SJCRH30 (cell line): ENCODE results near the gene FIGNL1. TPM values are rescaled to one million over a fixed set of nuclear protein-coding genes. Genes with fewer than 3 reads are reported as not detected.
A peak's percentile ranks its signal among the peaks of the same experiment; 100 is the strongest.

ENCODE experiments used
- DNase-seq, 2 experiments: peaks; one replicate each; pipeline ENCODE4 v3.0.0-alpha.2; 2015 to 2020
- H3K27ac ChIP-seq: fragments of 250-450 bp; sonication (Bioruptor Pico); 2 replicates; pipeline ENCODE4 v1.5.1; 2020; ENCODE audit warnings: mild to moderate bottlenecking, moderate library complexity
- H3K27me3 ChIP-seq: fragments of 250-450 bp; sonication (Bioruptor Pico); 2 replicates; pipeline ENCODE4 v1.5.1; 2020; ENCODE audit warnings: mild to moderate bottlenecking, moderate library complexity
- H3K36me3 ChIP-seq: fragments of 250-450 bp; sonication (Bioruptor Pico); 2 replicates; pipeline ENCODE4 v1.5.1; 2020; ENCODE audit warnings: mild to moderate bottlenecking, moderate library complexity
- H3K4me1 ChIP-seq: fragments of 250-450 bp; sonication (Bioruptor Pico); 2 replicates; pipeline ENCODE4 v1.5.1; 2020; ENCODE audit warnings: mild to moderate bottlenecking, moderate library complexity
- H3K4me3 ChIP-seq: fragments of 250-450 bp; sonication (Bioruptor Pico); 2 replicates; pipeline ENCODE4 v1.5.1; 2020; ENCODE audit warnings: mild to moderate bottlenecking, moderate library complexity
- H3K9me3 ChIP-seq: fragments of 250-450 bp; sonication (Bioruptor Pico); replicated peaks from 2 replicates; pipeline ENCODE4 v1.5.1; 2020; ENCODE audit warnings: mild to moderate bottlenecking, moderate library complexity
- total RNA-seq: library from RNA; depleted of rRNA; stranded (reverse); fragments of >200 nt; shearing (Covaris generic); gene quantifications from 2 replicates; pipeline ENCODE4 v1.2.3, GENCODE V29; 2014

Gene FIGNL1
- total RNA-seq, 1 experiment from 2014 or later: 62.4 TPM

DNA sequence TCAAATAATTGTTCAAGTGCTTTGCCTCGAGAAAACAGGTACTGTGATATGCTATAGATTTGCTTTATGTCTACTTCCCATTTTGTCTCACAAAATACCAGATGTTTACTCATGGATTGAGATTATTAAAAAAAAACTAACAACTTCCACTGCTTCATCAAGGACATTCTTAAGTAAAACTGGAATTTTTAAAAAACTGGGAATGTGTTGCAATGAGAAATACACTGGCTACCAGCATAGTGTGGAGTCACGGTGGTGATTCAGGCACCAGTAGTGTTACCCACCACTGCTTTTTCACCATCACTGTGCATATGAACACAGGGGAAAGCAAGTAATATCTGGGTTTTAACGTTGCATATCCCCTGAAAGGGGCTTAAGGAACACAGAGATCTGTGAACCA, 21.2 kb downstream of the FIGNL1 start:
- Histone ChIP-seq H3K36me3 (no peaks in the 10 kb centered on the region), H3K27ac (no peak overlapping the region), H3K27me3 (no peaks in the 10 kb centered on the region; the same call in 1 of the 2 replicates), H3K4me1 (no peaks in the 10 kb centered on the region), H3K4me3 (no peak overlapping the region), H3K9me3 (no peaks in the 10 kb centered on the region)
- DNase-seq: no peak

DNA sequence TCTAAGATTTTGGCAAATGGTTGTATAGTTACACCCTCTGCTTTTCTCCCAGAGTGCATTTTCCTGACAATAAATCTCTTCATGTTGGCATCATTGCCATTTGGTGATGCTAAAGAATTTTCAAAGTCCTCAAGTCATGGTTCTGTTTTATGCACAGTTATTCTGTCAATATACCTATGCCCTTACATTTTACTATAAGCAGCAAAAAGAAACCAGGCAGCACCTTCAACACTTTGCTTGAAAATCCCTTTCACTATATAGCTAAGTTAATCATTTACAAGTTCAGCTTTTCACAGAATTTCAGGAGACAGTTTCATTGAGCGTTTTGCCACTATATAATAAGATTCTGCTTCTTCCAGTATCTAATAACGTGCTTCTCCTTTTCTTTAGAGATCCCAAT, 22.6 kb downstream of the FIGNL1 start:
- no peak for DNase-seq
- no peak overlapping the region for H3K27ac ChIP-seq
- H3K4me1 ChIP-seq: no peaks in the 10 kb centered on the region
- no peaks in the 10 kb centered on the region for H3K9me3 ChIP-seq
- H3K36me3 ChIP-seq: no peaks in the 10 kb centered on the region
- H3K4me3 ChIP-seq: no peak overlapping the region
- H3K27me3 ChIP-seq: no peaks in the 10 kb centered on the region; the same call in 1 of the 2 replicates

DNA sequence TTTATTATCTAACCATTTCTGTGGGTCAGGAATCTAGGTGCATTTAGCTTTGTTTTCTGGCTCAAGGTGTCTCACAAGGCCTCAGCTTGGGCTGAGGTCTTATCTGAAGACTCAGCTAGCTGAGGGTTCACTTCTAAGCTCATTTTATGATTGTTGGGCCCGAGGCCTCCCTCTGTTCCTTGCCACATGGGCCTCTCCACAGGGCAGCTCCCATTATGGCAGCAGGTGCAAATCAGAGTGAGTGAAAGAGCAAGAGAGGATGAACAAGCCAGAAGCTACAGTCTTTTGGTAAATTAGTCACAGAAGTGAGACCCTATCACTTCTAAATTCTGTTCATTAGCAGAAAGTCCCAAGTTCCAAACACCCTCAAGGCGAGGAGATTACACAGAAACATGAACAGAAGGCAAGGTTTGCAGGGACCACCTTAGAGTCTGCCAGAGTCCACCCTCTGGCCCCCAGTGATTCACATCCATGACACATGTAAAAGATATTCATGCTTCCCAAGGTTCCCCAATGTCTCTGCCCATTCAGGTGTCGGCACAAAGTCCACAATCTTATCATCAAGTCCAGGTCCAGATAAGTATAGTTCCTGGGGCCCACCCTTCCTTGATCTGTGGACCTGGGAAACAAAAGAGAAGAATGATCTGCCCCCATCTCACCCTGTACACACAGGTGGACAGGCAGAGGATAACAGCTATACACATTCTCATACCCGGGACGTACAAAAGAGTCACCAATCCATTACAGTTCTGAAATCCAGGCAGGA, 23.7 kb downstream of the FIGNL1 start:
- Histone ChIP-seq H3K9me3 (no peaks in the 10 kb centered on the region), H3K4me1 (no peaks in the 10 kb centered on the region), H3K36me3 (no peaks in the 10 kb centered on the region), H3K27me3 (no peaks in the 10 kb centered on the region; the same call in 1 of the 2 replicates), H3K27ac (no peak overlapping the region), H3K4me3 (no peak overlapping the region)
- no peak for DNase-seq

DNA sequence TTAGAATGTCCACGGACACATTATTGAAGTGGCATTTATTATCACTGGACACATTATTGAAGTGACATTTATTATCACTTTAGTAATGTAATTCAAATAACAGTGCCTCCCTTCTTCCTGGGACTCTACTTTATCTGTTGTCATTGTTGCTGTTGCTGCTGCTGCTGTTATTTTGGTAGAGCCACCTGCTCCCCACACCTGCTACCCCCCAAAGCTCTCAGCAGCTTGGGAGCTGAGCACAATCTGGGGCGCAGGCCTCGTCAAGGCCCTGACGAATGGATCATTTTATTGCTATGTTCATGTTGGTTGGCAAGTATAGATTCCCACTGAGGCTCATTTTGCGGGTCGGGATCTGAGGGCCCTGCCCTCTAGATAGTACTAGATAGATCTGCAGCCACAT, 24.8 kb downstream of the FIGNL1 start:
- Histone ChIP-seq H3K9me3 (no peaks in the 10 kb centered on the region), H3K4me3 (no peak overlapping the region), H3K4me1 (no peaks in the 10 kb centered on the region), H3K27ac (no peak overlapping the region), H3K27me3 (no peaks in the 10 kb centered on the region; the same call in 1 of the 2 replicates), H3K36me3 (no peaks in the 10 kb centered on the region)
- DNase-seq: no peak

DNA sequence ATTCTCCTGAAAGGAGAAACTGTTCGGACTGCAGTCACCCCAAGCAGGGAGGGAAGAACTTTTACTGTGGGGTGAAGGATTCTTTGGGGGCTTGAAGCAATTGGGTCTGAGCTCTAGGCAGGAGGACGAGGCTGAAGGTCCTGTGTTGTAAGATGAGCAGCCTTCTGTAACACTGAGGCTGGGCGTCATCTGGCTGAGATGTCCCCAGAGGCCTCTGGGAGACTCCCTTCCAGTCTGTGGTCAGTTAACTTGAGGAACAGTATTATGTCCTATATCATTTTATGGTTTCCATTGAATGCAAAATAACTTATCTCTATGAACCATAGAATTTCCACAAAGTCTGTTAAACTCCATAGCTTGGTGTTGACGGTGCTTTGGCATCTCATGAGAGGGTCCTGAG, 26.3 kb downstream of the FIGNL1 start:
- Histone ChIP-seq H3K4me1 (no peaks in the 10 kb centered on the region), H3K27ac (no peak overlapping the region), H3K36me3 (no peaks in the 10 kb centered on the region), H3K27me3 (no peaks in the 10 kb centered on the region; the same call in 1 of the 2 replicates), H3K4me3 (no peak overlapping the region), H3K9me3 (no peaks in the 10 kb centered on the region)
- no peak for DNase-seq

DNA sequence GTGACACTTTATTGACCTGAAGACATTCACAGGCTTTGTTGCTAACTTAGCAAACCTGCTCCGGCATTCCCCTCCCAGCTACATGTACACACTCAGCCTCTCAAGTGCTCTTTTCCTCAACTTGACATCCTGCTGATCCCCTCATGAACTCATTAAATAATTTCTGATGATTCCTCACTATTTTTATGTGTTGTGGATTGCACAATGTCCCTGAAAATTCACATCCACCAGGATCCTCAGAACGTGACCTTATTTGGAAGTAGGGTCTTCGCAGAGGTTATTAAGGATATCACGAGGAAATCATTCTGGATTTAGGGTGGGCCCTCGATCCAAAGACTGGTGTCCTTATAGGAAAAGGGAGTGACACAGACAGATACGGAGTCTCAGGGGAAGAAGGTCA, 27.3 kb downstream of the FIGNL1 start:
- DNase-seq: no peak
- no peaks in the 10 kb centered on the region for H3K9me3 ChIP-seq
- H3K27me3 ChIP-seq: no peaks in the 10 kb centered on the region
- no peaks in the 10 kb centered on the region for H3K4me1 ChIP-seq
- no peak overlapping the region for H3K4me3 ChIP-seq
- no peak overlapping the region for H3K27ac ChIP-seq
- H3K36me3 ChIP-seq: no peaks in the 10 kb centered on the region

DNA sequence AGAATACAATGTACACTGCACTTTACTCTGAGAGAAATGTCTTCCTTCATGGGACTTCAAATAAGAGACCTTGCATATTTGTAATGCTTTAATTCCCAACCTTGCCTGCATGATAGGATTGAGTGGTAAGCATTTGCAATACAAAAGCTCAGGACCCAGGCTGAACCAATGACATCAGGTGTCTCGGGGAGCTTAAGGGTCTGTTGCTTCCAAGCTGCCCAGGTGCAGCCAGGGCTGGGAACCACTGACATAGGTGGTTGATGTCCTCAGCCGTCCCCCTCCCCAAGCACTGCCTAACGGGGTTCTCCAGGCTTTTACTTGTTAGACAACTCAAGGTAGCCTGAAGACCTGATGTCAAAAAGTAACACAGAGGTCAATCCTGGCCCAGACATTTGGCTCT, 29.1 kb downstream of the FIGNL1 start:
- Histone ChIP-seq H3K27me3 (no peaks in the 10 kb centered on the region), H3K4me3 (no peak overlapping the region), H3K4me1 (no peaks in the 10 kb centered on the region), H3K36me3 (no peaks in the 10 kb centered on the region), H3K9me3 (no peaks in the 10 kb centered on the region), H3K27ac (no peak overlapping the region)
- DNase-seq: no peak

DNA sequence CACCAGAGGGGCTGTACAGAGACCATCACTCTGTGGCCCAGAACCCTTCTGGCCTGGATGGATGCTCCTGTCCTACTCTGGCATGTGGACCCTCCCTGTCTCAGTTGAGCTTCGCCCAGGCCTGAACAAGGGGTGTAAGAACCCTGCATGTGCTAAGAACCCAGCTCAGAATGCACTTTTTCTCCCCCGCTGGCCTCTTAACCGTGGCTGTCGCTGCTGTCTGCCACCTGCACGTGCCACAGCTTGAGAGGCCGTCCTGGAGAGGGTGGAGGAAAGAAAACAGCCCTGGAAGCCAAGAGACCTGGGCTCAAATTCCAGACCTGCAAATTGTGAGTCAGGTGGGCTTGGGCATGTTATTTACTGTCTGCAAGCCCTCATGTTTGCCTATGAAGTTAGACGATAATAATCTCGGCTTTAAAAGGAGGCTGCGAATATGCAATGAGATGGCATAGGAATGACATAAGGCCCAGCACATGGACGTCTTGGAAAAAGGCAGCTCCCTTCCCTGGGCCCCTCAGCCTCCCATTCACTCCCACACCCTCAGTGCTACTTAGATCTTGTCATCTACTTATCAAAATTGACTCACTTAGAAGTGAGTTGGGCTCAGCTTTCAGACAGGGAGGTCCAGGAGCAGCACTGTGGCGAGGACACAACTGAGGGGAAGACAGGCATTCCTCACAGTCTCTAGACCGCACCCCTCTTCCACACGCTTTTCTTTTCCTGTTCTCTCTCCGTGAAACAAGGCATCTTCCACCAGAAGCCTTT, 31.4 kb downstream of the FIGNL1 start:
- no peak for DNase-seq
- Histone ChIP-seq H3K27ac (no peak overlapping the region), H3K36me3 (no peaks in the 10 kb centered on the region), H3K9me3 (no peaks in the 10 kb centered on the region), H3K4me1 (no peaks in the 10 kb centered on the region), H3K27me3 (no peaks in the 10 kb centered on the region; the same call in 1 of the 2 replicates), H3K4me3 (no peak overlapping the region)

DNA sequence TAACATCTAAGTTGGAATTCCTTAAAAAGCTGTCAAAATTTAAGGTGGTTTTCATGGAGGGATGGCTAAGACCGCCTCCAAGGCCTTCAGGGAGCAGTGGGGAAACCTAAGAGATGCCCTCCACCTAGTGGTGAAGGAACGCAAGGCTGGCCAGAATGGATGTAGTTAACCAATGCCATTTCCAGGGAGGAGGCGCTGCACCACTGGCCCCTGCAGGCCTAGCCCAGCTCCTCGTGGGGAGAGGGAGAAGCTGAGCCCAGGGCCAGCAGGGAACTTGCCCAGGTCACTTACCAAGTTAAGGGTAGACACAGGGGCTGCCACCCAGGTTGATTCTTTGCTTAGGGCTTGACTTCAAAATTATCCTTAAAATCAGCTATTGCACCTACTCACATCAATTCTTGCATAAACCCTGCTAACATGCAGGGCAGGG, 32.0 kb downstream of the FIGNL1 start:
- H3K27me3 ChIP-seq: peaks cover 1% of the 10 kb centered on the region; the same call in 1 of the 2 replicates
- H3K36me3 ChIP-seq: no peaks in the 10 kb centered on the region
- no peak overlapping the region for H3K4me3 ChIP-seq
- DNase-seq: peak; percentile 61 to 78
- H3K27ac ChIP-seq: no peak overlapping the region
- H3K9me3 ChIP-seq: no peaks in the 10 kb centered on the region
- no peaks in the 10 kb centered on the region for H3K4me1 ChIP-seq

DNA sequence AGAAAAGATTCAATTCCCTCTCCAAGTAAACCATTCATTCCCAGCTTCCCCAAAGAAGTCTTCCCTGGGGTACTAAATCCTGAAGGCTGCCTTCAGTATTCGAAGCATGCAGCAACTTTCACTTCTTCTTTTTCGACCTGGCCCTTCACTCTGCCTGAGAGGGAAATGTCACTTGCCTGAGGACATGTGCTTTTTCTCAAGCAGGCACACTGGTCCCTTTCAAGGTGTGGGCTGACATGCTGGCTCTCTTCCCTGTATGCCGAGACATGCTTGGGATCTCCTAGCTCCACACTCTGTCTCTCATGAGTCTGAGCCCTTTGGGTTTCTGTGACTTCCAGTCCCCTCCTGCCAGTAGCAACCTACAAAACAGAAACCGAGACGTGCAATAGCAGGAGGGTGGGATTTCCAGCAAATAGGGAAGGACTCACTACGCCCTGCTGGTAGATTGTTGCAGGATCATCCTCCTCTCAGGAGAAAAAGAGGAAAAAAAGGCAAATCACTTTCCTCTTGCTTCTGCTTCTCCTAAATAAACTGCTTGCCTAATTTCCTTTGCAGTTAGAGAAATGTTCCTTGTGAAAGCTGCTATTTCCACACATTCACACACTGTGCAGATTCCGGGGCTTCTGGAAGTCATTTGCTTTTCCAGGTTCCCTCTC, 33.5 kb downstream of the FIGNL1 start:
- no peaks in the 10 kb centered on the region for H3K9me3 ChIP-seq
- no peak overlapping the region for H3K4me3 ChIP-seq
- no peak overlapping the region for H3K27ac ChIP-seq
- no peaks in the 10 kb centered on the region for H3K4me1 ChIP-seq
- H3K27me3 ChIP-seq: peaks cover 7% of the 10 kb centered on the region; the same call in 1 of the 2 replicates
- DNase-seq: no peak
- H3K36me3 ChIP-seq: no peaks in the 10 kb centered on the region

DNA sequence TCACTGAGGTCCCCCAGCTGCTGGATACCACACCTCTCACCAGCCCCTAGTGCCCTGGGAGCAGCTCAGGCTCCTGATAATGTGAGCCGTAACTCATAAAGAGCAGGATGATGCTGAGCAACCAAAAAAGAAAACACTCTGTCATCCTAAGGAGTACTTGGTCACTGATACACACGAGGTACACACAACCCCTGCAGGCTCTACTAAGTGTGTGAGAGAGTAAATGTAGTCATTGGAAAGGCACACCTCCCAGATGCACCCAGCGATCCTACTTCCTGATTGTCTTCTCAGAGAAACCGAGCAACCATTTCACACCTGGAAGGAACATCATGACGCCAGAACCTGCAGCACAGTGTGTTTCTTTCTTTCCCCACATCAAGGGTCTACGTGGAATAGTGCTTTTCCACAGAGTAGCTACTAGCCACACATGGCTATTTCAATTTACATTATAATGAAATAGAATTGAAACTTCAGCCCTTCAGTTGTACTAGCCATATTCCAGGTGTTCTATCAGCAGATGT, 34.2 kb downstream of the FIGNL1 start:
- Histone ChIP-seq H3K9me3 (no peaks in the 10 kb centered on the region), H3K4me1 (no peaks in the 10 kb centered on the region), H3K27me3 (peaks cover 11% of the 10 kb centered on the region; the same call in 1 of the 2 replicates), H3K27ac (no peak overlapping the region), H3K4me3 (no peak overlapping the region), H3K36me3 (no peaks in the 10 kb centered on the region)
- no peak for DNase-seq

DNA sequence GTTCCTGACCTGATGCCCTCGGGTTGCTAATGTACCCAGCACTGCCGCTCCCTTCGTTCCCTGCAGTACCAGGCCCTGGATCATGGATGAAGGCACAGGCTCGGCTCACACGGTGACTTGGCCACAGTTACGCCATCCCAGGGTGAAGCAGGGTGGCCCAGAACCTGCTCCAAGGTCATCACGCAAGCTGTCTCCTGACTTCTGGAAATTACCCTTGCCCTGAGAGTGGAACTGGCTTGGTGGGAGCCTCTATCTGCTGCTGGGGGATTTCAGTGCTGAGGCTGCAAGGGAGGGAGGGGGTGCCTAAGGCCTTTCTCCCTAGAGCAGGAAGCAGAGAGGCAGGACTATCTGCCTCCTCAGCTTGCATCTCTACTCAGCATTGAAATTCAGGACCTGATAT, 36.6 kb downstream of the FIGNL1 start:
- peaks cover 12% of the 10 kb centered on the region; the same call in 1 of the 2 replicates for H3K27me3 ChIP-seq
- H3K27ac ChIP-seq: no peak overlapping the region
- DNase-seq: no peak
- H3K36me3 ChIP-seq: no peaks in the 10 kb centered on the region
- no peak overlapping the region for H3K4me3 ChIP-seq
- no peaks in the 10 kb centered on the region for H3K4me1 ChIP-seq
- H3K9me3 ChIP-seq: no peaks in the 10 kb centered on the region

DNA sequence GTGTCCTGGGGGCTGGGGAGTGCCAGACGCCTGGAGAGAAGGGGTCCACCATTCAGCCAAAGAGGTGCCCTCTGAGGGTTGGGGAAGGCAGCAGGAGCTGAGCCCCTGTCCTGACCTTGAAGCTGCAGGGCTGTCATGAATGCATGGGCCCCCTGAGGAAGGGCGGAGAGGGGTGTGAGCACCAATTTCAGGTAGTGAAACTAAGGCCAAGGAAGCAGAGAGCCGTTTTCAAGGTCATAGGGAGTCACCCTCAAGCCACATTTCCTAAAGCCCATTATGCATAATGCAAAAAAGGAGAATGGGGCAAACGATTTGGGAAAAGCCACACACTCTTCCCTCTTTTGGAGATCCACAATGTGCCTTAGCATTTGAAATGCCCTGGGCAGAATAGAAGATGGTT, 37.2 kb downstream of the FIGNL1 start:
- no peaks in the 10 kb centered on the region for H3K9me3 ChIP-seq
- no peak overlapping the region for H3K27ac ChIP-seq
- H3K27me3 ChIP-seq: peaks cover 12% of the 10 kb centered on the region; the same call in 1 of the 2 replicates
- no peak for DNase-seq
- no peaks in the 10 kb centered on the region for H3K4me1 ChIP-seq
- H3K4me3 ChIP-seq: no peak overlapping the region
- no peaks in the 10 kb centered on the region for H3K36me3 ChIP-seq

DNA sequence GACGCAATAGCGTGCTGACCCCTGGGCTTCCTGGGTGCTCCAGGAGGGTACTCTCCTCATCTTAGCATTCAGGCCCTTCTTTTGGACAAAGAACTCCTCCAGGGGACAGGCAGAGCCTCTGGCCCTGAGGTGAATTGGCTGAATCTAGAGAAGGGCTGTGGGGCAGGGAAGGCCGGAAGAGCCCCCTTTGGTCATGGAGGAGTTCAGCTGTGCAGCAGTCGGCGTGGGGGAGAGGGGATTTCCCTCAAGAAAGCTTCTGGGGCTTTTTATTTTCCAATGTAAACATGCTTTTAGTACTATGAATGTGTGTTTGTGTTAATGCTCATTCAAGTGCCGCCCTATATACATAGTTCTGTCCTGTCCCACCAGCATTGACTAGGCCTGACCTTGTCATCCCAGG, 38.8 kb downstream of the FIGNL1 start:
- no peaks in the 10 kb centered on the region for H3K4me1 ChIP-seq
- peaks cover 26% of the 10 kb centered on the region for H3K27me3 ChIP-seq
- no peak for DNase-seq

More for the DNA sequence above, 38.8 kb downstream of the FIGNL1 start:
- H3K9me3 ChIP-seq: no peaks in the 10 kb centered on the region
- no peaks in the 10 kb centered on the region for H3K36me3 ChIP-seq
- no peak overlapping the region for H3K27ac ChIP-seq
- no peak overlapping the region for H3K4me3 ChIP-seq
